NCI-H2107 (cell line): ENCODE results near the gene MARF1.
"Not testable (repeated sequence)": the region's sequence is repeated elsewhere in the genome, so short reads cannot be mapped to it uniquely, and the experiment has no call there.

Experiments used
- DNase-seq: peaks from one replicate; lab custom pipeline; 2025; lab: John Stamatoyannopoulos, UW

MARF1 gene

GRCh38 chr16:15572329-15573001 lies 70.5 kb downstream of the MARF1 start:
- DNase-seq: no peak

- no peak for DNase-seq
These were observed 71.4 kb downstream of the MARF1 start for GRCh38 chr16:15571557-15571956.

GRCh38 chr16:15570666-15571065 lies 72.3 kb downstream of the MARF1 start:
- DNase-seq: not testable (repeated sequence)

- no peak for DNase-seq
These were observed 75.1 kb downstream of the MARF1 start for GRCh38 chr16:15567823-15568222.

GRCh38 chr16:15566095-15566494 lies 76.9 kb downstream of the MARF1 start:
- DNase-seq: no peak

GRCh38 chr16:15564604-15565339 lies 78.2 kb downstream of the MARF1 start:
- DNase-seq: no peak

- DNase-seq: no peak
These were observed 83.8 kb downstream of the MARF1 start for GRCh38 chr16:15559176-15559575.

GRCh38 chr16:15557258-15557657 lies 85.7 kb downstream of the MARF1 start:
- DNase-seq: no peak

- DNase-seq: no peak
These were observed 86.8 kb downstream of the MARF1 start for GRCh38 chr16:15556130-15556529.

- no peak for DNase-seq
These were observed 89.5 kb downstream of the MARF1 start for GRCh38 chr16:15553313-15554088.

- DNase-seq: no peak
These were observed 90.4 kb downstream of the MARF1 start for GRCh38 chr16:15552507-15552906.

GRCh38 chr16:15548482-15548891 lies 94.5 kb downstream of the MARF1 start:
- DNase-seq: no peak

- no peak for DNase-seq
These were observed 95.2 kb downstream of the MARF1 start for GRCh38 chr16:15547768-15548096.

GRCh38 chr16:15547072-15547767 lies 95.7 kb downstream of the MARF1 start:
- not testable (repeated sequence) for DNase-seq

- DNase-seq: no peak
These were observed 97.4 kb downstream of the MARF1 start for GRCh38 chr16:15545544-15545943.

GRCh38 chr16:15544405-15544804 lies 98.5 kb downstream of the MARF1 start:
- no peak for DNase-seq
